ENCODE data around the gene RAPGEF5. TPM values are rescaled to one million over a fixed set of nuclear protein-coding genes. Genes with fewer than 3 reads are reported as not detected.

The RAPGEF5 gene
- polyA plus RNA-seq, 1 donor: 29.8 TPM

- Histone ChIP-seq H3K27me3 (ENCODE audit: control insufficient read depth, insufficient read depth, low read length) (no peaks in the 10 kb centered on the region), H3K4me1 (ENCODE audit: control insufficient read depth, insufficient read depth, low read length) (no peaks in the 10 kb centered on the region), H3K27ac (ENCODE audit: low read length) (no peak overlapping the region), H3K36me3 (ENCODE audit: control insufficient read depth, insufficient read depth, low read length) (peaks cover 18% of the 10 kb centered on the region), H3K4me3 (ENCODE audit: low read length) (no peak overlapping the region), H3K9me3 (ENCODE audit: control insufficient read depth, low read depth, low read length) (no peaks in the 10 kb centered on the region)
- DNase-seq: peak in 1 of 2 donors; percentile 11
- 71% methylated on average over 1 of the region's 2 CpGs for WGBS (ENCODE audit: insufficient coverage, low lambda C conversion rate)
Observed at GRCh38 chr7:22166928-22167327, 190.0 kb downstream of the RAPGEF5 start.

GRCh38 chr7:22159341-22159740, 197.6 kb downstream of the RAPGEF5 start:
- no peak for DNase-seq
- no peak overlapping the region for H3K4me3 ChIP-seq (ENCODE audit: low read length)
- no peaks in the 10 kb centered on the region for H3K9me3 ChIP-seq (ENCODE audit: control insufficient read depth, low read depth, low read length)
- H3K27ac ChIP-seq (ENCODE audit: low read length): no peak overlapping the region
- WGBS (ENCODE audit: insufficient coverage, low lambda C conversion rate): 60% methylated on average over 2 of the region's 2 CpGs
- peaks cover 42% of the 10 kb centered on the region for H3K36me3 ChIP-seq (ENCODE audit: control insufficient read depth, insufficient read depth, low read length)
- no peaks in the 10 kb centered on the region for H3K4me1 ChIP-seq (ENCODE audit: control insufficient read depth, insufficient read depth, low read length)
- H3K27me3 ChIP-seq (ENCODE audit: control insufficient read depth, insufficient read depth, low read length): no peaks in the 10 kb centered on the region

GRCh38 chr7:22157552-22157951, 199.4 kb downstream of the RAPGEF5 start:
- Histone ChIP-seq H3K27ac (ENCODE audit: low read length) (no peak overlapping the region), H3K9me3 (ENCODE audit: control insufficient read depth, low read depth, low read length) (no peaks in the 10 kb centered on the region), H3K36me3 (ENCODE audit: control insufficient read depth, insufficient read depth, low read length) (peaks cover 48% of the 10 kb centered on the region), H3K4me1 (ENCODE audit: control insufficient read depth, insufficient read depth, low read length) (no peaks in the 10 kb centered on the region), H3K27me3 (ENCODE audit: control insufficient read depth, insufficient read depth, low read length) (no peaks in the 10 kb centered on the region), H3K4me3 (ENCODE audit: low read length) (no peak overlapping the region)
- no peak for DNase-seq
- 90% methylated on average over 2 of the region's 9 CpGs for WGBS (ENCODE audit: insufficient coverage, low lambda C conversion rate)

- Histone ChIP-seq H3K36me3 (ENCODE audit: control insufficient read depth, insufficient read depth, low read length) (peaks cover 44% of the 10 kb centered on the region), H3K27ac (ENCODE audit: low read length) (no peak overlapping the region), H3K9me3 (ENCODE audit: control insufficient read depth, low read depth, low read length) (no peaks in the 10 kb centered on the region), H3K27me3 (ENCODE audit: control insufficient read depth, insufficient read depth, low read length) (no peaks in the 10 kb centered on the region), H3K4me1 (ENCODE audit: control insufficient read depth, insufficient read depth, low read length) (no peaks in the 10 kb centered on the region), H3K4me3 (ENCODE audit: low read length) (no peak overlapping the region)
- no peak for DNase-seq
- no CpG with 5 or more reads among the region's 4 CpGs for WGBS (ENCODE audit: insufficient coverage, low lambda C conversion rate)
Observed at GRCh38 chr7:22156205-22156604, 200.7 kb downstream of the RAPGEF5 start.

- no peaks in the 10 kb centered on the region for H3K4me1 ChIP-seq (ENCODE audit: control insufficient read depth, insufficient read depth, low read length)
- no peaks in the 10 kb centered on the region for H3K27me3 ChIP-seq (ENCODE audit: control insufficient read depth, insufficient read depth, low read length)
- no peak overlapping the region for H3K27ac ChIP-seq (ENCODE audit: low read length)
- WGBS (ENCODE audit: insufficient coverage, low lambda C conversion rate): no CpG with 5 or more reads among the region's 2 CpGs
- DNase-seq: no peak
- H3K9me3 ChIP-seq (ENCODE audit: control insufficient read depth, low read depth, low read length): no peaks in the 10 kb centered on the region
- H3K4me3 ChIP-seq (ENCODE audit: low read length): no peak overlapping the region
- peaks cover 48% of the 10 kb centered on the region for H3K36me3 ChIP-seq (ENCODE audit: control insufficient read depth, insufficient read depth, low read length)
Observed at GRCh38 chr7:22154143-22154529, 202.8 kb downstream of the RAPGEF5 start.

- H3K4me3 ChIP-seq (ENCODE audit: low read length): no peak overlapping the region
Observed at GRCh38 chr7:22153432-22154142, 203.4 kb downstream of the RAPGEF5 start.

GRCh38 chr7:22152690-22153089, 204.3 kb downstream of the RAPGEF5 start:
- H3K9me3 ChIP-seq (ENCODE audit: control insufficient read depth, low read depth, low read length): no peaks in the 10 kb centered on the region
- no peak overlapping the region for H3K4me3 ChIP-seq (ENCODE audit: low read length)
- H3K27ac ChIP-seq (ENCODE audit: low read length): no peak overlapping the region
- H3K36me3 ChIP-seq (ENCODE audit: control insufficient read depth, insufficient read depth, low read length): peaks cover 47% of the 10 kb centered on the region
- H3K4me1 ChIP-seq (ENCODE audit: control insufficient read depth, insufficient read depth, low read length): no peaks in the 10 kb centered on the region
- DNase-seq: no peak
- H3K27me3 ChIP-seq (ENCODE audit: control insufficient read depth, insufficient read depth, low read length): no peaks in the 10 kb centered on the region
- WGBS (ENCODE audit: insufficient coverage, low lambda C conversion rate): no CpG with 5 or more reads among the region's 3 CpGs

More at GRCh38 chr7:22153432-22154142, 203.4 kb downstream of the RAPGEF5 start:
- DNase-seq: no peak
- no peaks in the 10 kb centered on the region for H3K27me3 ChIP-seq (ENCODE audit: control insufficient read depth, insufficient read depth, low read length)
- peaks cover 53% of the 10 kb centered on the region for H3K36me3 ChIP-seq (ENCODE audit: control insufficient read depth, insufficient read depth, low read length)
- H3K4me1 ChIP-seq (ENCODE audit: control insufficient read depth, insufficient read depth, low read length): no peaks in the 10 kb centered on the region
- H3K27ac ChIP-seq (ENCODE audit: low read length): no peak overlapping the region
- 88% methylated on average over 3 of the region's 8 CpGs for WGBS (ENCODE audit: insufficient coverage, low lambda C conversion rate)
- no peaks in the 10 kb centered on the region for H3K9me3 ChIP-seq (ENCODE audit: control insufficient read depth, low read depth, low read length)

- Histone ChIP-seq H3K9me3 (ENCODE audit: control insufficient read depth, low read depth, low read length) (no peaks in the 10 kb centered on the region), H3K27ac (ENCODE audit: low read length) (no peak overlapping the region), H3K4me3 (ENCODE audit: low read length) (no peak overlapping the region), H3K27me3 (ENCODE audit: control insufficient read depth, insufficient read depth, low read length) (no peaks in the 10 kb centered on the region), H3K36me3 (ENCODE audit: control insufficient read depth, insufficient read depth, low read length) (peaks cover 40% of the 10 kb centered on the region), H3K4me1 (ENCODE audit: control insufficient read depth, insufficient read depth, low read length) (no peaks in the 10 kb centered on the region)
- 86% methylated on average over 1 of the region's 2 CpGs for whole genome bisulfite sequencing (ENCODE audit: insufficient coverage, low lambda C conversion rate)
- no peak for DNase-seq
Observed at GRCh38 chr7:22151901-22152300, 205.1 kb downstream of the RAPGEF5 start.

GRCh38 chr7:22150221-22150620, 206.7 kb downstream of the RAPGEF5 start:
- Histone ChIP-seq H3K4me1 (ENCODE audit: control insufficient read depth, insufficient read depth, low read length) (no peaks in the 10 kb centered on the region), H3K27me3 (ENCODE audit: control insufficient read depth, insufficient read depth, low read length) (no peaks in the 10 kb centered on the region), H3K27ac (ENCODE audit: low read length) (no peak overlapping the region), H3K9me3 (ENCODE audit: control insufficient read depth, low read depth, low read length) (no peaks in the 10 kb centered on the region), H3K4me3 (ENCODE audit: low read length) (no peak overlapping the region), H3K36me3 (ENCODE audit: control insufficient read depth, insufficient read depth, low read length) (peaks cover 30% of the 10 kb centered on the region)
- no peak for DNase-seq
- WGBS (ENCODE audit: insufficient coverage, low lambda C conversion rate): 93% methylated on average over 4 of the region's 5 CpGs

GRCh38 chr7:22147868-22148267, 209.1 kb downstream of the RAPGEF5 start:
- no peak overlapping the region for H3K27ac ChIP-seq (ENCODE audit: low read length)
- H3K27me3 ChIP-seq (ENCODE audit: control insufficient read depth, insufficient read depth, low read length): no peaks in the 10 kb centered on the region
- peaks cover under 1% of the 10 kb centered on the region for H3K4me1 ChIP-seq (ENCODE audit: control insufficient read depth, insufficient read depth, low read length)
- no peak for DNase-seq
- no peaks in the 10 kb centered on the region for H3K9me3 ChIP-seq (ENCODE audit: control insufficient read depth, low read depth, low read length)
- 100% methylated on average over 1 of the region's 3 CpGs for WGBS (ENCODE audit: insufficient coverage, low lambda C conversion rate)
- no peak overlapping the region for H3K4me3 ChIP-seq (ENCODE audit: low read length)
- H3K36me3 ChIP-seq (ENCODE audit: control insufficient read depth, insufficient read depth, low read length): peaks cover 41% of the 10 kb centered on the region

GRCh38 chr7:22146961-22147512, 209.9 kb downstream of the RAPGEF5 start:
- peaks cover 39% of the 10 kb centered on the region for H3K36me3 ChIP-seq (ENCODE audit: control insufficient read depth, insufficient read depth, low read length)
- H3K4me3 ChIP-seq (ENCODE audit: low read length): no peak overlapping the region
- no peak overlapping the region for H3K27ac ChIP-seq (ENCODE audit: low read length)
- H3K4me1 ChIP-seq (ENCODE audit: control insufficient read depth, insufficient read depth, low read length): peaks cover 5% of the 10 kb centered on the region
- no CpG with 5 or more reads among the region's 10 CpGs for WGBS (ENCODE audit: insufficient coverage, low lambda C conversion rate)
- DNase-seq: no peak
- H3K27me3 ChIP-seq (ENCODE audit: control insufficient read depth, insufficient read depth, low read length): no peaks in the 10 kb centered on the region
- H3K9me3 ChIP-seq (ENCODE audit: control insufficient read depth, low read depth, low read length): no peaks in the 10 kb centered on the region

Measured in large intestine (tissue), 3 donors.